ENCODE results near the gene DCAF4.

Gene DCAF4, protein sequence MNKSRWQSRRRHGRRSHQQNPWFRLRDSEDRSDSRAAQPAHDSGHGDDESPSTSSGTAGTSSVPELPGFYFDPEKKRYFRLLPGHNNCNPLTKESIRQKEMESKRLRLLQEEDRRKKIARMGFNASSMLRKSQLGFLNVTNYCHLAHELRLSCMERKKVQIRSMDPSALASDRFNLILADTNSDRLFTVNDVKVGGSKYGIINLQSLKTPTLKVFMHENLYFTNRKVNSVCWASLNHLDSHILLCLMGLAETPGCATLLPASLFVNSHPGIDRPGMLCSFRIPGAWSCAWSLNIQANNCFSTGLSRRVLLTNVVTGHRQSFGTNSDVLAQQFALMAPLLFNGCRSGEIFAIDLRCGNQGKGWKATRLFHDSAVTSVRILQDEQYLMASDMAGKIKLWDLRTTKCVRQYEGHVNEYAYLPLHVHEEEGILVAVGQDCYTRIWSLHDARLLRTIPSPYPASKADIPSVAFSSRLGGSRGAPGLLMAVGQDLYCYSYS

GRCh38 chr14:72926292-72927028 is at the start of gene DCAF4:
Gene DCAF4, plus strand, starts transcription at chr14:72926464. Its CDS starts 11,515 bp downstream, at chr14:72937979.
- peak; percentile 95 for DNase-seq

- no peak for DNase-seq
These were observed 49.6 kb upstream of the DCAF4 start for GRCh38 chr14:72876710-72877063.

DNA sequence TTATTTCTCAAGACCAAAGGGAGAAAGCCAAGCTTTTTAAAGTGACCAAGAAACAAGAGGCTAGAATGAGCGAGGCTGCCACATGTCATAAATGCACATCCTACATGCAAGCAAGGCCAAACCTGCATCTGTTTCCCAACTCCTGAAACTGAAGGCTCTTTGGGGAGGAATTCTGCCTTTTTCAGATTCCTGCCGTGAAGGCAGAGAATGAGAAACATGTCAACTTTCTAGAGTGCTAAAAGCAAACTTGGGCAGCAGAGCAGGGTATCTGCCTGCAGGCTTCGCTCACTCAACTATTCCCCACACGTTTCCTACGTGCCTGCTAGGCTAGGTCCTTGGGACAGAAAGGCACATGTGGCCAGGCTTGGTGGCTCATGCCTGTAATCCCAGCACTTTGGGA is 47.5 kb upstream of the DCAF4 start:
- DNase-seq: no peak

- DNase-seq: no peak
These were observed 46.8 kb upstream of the DCAF4 start for GRCh38 chr14:72879431-72879830.

DNA sequence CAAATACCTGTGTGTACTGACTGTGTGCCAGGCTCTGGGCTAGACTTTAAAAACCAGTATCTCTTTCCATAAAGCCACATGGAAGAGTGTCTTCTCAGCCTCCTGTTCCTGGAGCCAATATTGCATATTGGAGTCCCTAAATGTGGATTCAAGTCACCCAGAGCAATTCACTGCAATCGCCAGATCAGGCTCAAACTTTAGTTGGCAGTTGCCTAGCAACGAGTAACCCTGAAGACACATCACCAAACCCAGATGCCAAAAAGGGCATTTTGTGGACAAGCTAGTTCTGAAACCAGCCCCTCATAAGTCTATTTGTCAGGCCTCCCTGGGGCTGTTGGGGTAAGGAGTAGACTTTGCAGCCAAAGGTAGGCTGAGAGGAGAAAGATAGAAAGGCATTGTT is 46.1 kb upstream of the DCAF4 start:
- DNase-seq: no peak

GRCh38 chr14:72880820-72881219 is 45.4 kb upstream of the DCAF4 start:
- no peak for DNase-seq

- no peak for DNase-seq
These were observed 44.7 kb upstream of the DCAF4 start for GRCh38 chr14:72881543-72881942.

- no peak for DNase-seq
These were observed 44.2 kb upstream of the DCAF4 start for GRCh38 chr14:72882047-72882446.

GRCh38 chr14:72882463-72882862 is 43.8 kb upstream of the DCAF4 start:
- DNase-seq: no peak

GRCh38 chr14:72883109-72883508 is 43.2 kb upstream of the DCAF4 start:
- DNase-seq: no peak

- no peak for DNase-seq
These were observed 42.3 kb upstream of the DCAF4 start for GRCh38 chr14:72883961-72884360.

GRCh38 chr14:72884386-72884785 is 41.9 kb upstream of the DCAF4 start:
- DNase-seq: no peak

- DNase-seq: no peak
These were observed 38.8 kb upstream of the DCAF4 start for GRCh38 chr14:72887514-72887913.

DNA sequence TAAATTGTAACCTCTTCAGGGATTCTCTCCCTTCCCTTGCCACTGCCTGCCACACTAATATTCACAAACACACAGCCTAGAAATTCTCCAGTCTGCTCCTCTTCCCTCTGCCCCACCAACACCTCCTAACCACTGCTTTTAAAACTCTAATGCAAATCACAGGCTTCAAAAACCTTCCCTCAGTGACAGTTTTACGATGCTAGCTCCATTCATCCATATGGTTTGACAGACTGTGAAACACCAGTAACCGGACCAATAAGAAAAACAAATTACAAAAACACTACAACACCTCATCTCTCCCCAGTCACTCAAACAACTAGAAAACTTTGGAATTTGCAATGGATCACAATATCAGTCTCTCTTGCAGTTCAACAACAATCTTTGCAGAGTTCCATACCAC is 38.1 kb upstream of the DCAF4 start:
- DNase-seq: no peak

- no peak for DNase-seq
These were observed 37.5 kb upstream of the DCAF4 start for GRCh38 chr14:72888636-72889201.

GRCh38 chr14:72889366-72889765 is 36.9 kb upstream of the DCAF4 start:
- DNase-seq: no peak

DNA sequence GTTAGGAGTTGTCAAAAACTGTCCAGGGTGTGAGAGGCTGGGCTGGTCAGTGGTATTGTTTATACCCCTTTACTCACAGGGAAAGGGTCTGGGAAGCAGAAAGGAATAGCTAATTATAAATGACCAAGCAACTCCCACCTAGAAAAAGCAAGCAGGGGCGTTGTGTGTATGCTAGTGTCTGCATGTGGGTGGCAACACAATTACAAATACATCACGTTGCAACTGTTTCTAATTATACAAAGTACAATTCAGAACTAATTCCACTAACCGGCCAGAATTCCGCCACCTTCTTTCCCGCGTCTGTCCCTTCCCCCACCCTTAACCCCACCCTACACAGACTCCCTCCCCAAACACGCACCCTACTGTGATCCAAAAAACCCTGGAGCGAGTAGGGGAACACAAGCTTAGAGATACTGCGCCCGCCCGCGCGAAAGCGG is 34.6 kb upstream of the DCAF4 start:
- DNase-seq: no peak

DNA sequence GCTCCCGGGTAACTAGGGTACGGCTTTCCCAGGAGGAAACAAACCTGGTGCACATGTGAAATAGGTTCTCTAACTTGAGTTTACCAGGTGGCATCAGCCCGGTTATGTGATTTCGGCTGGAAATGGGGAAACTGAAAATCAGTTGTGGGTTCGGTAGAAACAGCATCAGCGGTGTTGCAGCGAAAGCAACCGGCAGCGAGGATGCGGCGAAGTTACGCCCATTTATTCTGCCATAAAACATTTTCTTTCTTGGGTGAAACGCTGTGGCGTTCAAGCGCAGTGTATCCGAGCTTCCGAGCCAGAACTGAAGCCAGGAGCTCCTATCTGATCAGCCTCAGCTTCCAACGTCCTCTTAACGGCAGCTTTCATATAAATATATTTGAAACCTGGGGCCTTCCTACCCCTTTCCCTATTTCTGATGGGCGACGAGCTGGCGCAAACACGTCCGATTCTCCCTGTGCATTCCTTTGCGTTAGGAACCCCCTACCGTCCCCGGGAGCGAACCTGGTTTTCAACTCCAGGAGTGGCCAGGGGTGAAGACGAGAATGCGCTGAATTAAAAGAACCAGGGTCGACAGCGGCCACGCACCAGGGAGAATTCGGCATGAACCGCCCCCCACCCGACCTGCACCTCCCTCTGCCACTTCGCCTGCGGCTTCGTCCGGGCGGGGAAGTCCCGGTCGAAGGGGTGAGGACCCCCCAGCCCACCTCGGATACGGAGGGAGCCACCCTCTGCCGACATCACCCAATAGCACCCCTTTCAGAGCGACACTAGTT is 34.0 kb upstream of the DCAF4 start:
- DNase-seq: peak; percentile 18

- peak; percentile 2 for DNase-seq
These were observed 33.2 kb upstream of the DCAF4 start for GRCh38 chr14:72892879-72893635.

GRCh38 chr14:72893636-72894322 is 32.5 kb upstream of the DCAF4 start, which contains the start of gene DPF3:
Gene DPF3, minus strand, starts transcription at chr14:72894101. Its CDS starts 13 bp downstream, at chr14:72894088.
- peak; percentile 94 for DNase-seq

GRCh38 chr14:72894323-72894622 is 32.0 kb upstream of the DCAF4 start:
- no peak for DNase-seq

Data from CD4-positive, alpha-beta T cell treated with Interleukin-4 for 4 hours (primary cell).